Measurements from ENCODE around the gene MYL4.

Gene MYL4

DNA sequence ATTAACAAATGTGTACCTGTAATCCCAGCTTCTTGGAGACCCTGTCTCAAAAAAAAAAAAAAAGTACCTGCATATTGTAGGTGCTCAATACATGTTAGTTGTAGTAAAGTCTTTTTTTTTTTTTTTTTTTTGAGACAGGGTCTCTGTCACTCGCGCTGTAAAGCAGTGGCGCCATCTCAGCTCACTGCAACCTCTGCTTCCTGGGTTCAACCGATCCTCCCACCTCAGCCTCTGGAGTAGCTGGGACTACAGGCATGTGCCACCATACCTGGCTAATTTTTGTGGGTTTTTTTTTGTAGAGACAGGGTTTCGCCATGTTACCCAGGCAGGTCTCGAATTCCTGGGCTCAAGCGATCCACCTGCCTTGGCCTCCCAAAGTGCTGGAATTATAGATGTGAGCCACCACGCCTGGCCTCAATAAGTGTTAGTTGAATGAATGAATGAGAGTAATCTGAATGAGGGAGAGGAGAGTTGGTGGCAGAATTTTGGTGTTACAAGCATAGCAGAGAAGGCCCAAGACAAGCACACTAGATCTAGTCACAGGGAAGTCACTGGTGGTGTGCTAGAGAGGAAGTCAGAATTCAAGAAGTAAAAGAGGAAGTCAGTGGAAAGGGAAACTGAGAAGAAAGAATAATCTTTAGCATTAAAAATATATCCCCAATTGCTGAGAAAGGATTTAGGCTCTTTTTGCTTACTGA is 9.4 kb upstream of the MYL4 start:
- Histone ChIP-seq H3K27me3 (ENCODE audit: insufficient read depth, low read depth, severe bottlenecking) (no peaks in the 10 kb centered on the region), H3K36me3 (no peaks in the 10 kb centered on the region), H3K4me3 (ENCODE audit: low read depth, low read length) (no peak overlapping the region), H3K9me3 (ENCODE audit: severe bottlenecking) (peaks cover 8% of the 10 kb centered on the region), H3K27ac (no peak overlapping the region)
- TF ChIP-seq CTCF (IDR thresholded peaks at IDR 0.05; ENCODE audit: low read depth, low read length) = no peak
- DNase-seq = no peak

GRCh38 chr17:47200325-47200664 is 8.9 kb upstream of the MYL4 start:
- TF ChIP-seq CTCF (IDR thresholded peaks at IDR 0.05; ENCODE audit: low read depth, low read length) = no peak
- Histone ChIP-seq H3K27ac (no peak overlapping the region), H3K9me3 (ENCODE audit: severe bottlenecking) (peaks cover 8% of the 10 kb centered on the region), H3K36me3 (no peaks in the 10 kb centered on the region), H3K4me3 (ENCODE audit: low read depth, low read length) (no peak overlapping the region), H3K27me3 (ENCODE audit: insufficient read depth, low read depth, severe bottlenecking) (no peaks in the 10 kb centered on the region)
- DNase-seq = no peak

GRCh38 chr17:47201166-47201565 is 8.0 kb upstream of the MYL4 start:
- H3K27ac ChIP-seq = no peak overlapping the region
- no peak for TF ChIP-seq CTCF (IDR thresholded peaks at IDR 0.05; ENCODE audit: low read depth, low read length)
- H3K4me3 ChIP-seq (ENCODE audit: low read depth, low read length) = no peak overlapping the region
- DNase-seq = no peak
- H3K36me3 ChIP-seq = no peaks in the 10 kb centered on the region
- peaks cover under 1% of the 10 kb centered on the region for H3K9me3 ChIP-seq (ENCODE audit: severe bottlenecking)
- H3K27me3 ChIP-seq (ENCODE audit: insufficient read depth, low read depth, severe bottlenecking) = no peaks in the 10 kb centered on the region

DNA sequence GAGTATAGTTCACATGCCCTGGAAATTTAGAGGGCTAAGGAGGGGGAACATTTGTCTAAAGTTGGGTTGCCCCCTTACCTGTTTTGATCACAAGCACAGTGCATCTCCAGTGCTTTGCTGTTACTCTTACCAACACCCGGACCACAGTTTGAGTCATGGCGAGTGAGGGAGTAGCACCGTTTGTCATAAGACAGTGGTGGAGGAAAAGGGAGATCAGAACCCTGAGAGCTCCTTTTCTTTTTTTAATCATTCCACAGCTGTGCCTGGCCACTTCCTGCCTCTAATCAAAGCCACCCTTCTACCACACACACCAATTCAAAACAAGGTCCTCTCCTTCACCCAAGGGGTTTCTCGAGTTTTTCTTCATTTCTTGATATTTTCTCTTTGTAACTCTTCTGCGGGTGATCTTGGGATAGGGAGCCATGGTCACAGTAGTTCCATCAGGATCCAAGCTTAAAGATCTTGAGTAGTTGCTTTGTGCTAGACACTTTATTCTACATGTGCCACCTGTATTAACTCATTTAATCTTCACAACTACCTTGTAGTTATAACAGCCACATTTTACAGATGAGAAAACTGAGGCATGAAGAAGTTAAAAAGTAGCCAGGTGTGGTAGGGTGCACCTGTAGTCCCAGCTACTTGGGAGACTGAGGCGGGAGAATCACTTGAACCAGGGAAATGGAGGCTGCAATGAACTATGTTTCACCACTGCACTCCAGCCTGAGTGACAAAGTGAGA is 5.0 kb upstream of the MYL4 start:
- Histone ChIP-seq H3K27me3 (ENCODE audit: insufficient read depth, low read depth, severe bottlenecking) (no peaks in the 10 kb centered on the region), H3K36me3 (no peaks in the 10 kb centered on the region), H3K27ac (no peak overlapping the region), H3K9me3 (ENCODE audit: severe bottlenecking) (no peaks in the 10 kb centered on the region), H3K4me3 (ENCODE audit: low read depth, low read length) (no peak overlapping the region)
- TF ChIP-seq CTCF (IDR thresholded peaks at IDR 0.05; ENCODE audit: low read depth, low read length) = no peak
- no peak for DNase-seq

DNA sequence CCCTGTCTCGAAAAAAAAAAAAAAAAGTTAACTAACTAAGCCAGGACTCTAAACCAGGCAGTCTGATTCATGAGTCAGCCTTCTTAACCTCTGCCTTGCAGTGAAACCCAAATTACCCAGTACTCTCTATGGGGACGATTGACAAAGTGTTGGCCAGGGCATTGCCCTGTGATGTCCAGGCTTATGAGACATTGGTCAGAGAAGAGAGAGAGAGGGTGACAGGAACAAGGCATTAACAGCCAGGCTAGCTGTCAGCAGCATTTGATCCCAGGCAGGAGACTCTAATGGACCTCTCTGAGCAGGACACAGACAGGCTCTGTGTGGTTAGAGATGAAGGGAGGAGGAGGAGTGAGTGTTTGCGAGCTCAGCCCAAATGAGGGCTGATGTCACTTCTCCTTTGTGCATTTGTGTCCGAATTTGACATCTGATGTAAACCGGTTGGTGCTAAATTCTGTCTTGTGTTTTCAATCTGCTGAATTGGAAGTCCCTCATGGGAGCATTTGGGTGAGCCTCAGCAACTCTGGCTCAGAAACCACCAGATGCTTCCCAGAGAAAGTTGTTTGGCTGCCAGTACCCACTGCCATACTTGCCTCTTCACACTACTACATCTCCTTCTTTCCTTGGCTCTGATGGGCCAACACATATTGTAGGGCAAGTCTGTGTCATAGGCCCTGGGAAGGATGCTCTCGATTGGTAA is 4.3 kb upstream of the MYL4 start:
- no peak for TF ChIP-seq CTCF (IDR thresholded peaks at IDR 0.05; ENCODE audit: low read depth, low read length)
- Histone ChIP-seq H3K9me3 (ENCODE audit: severe bottlenecking) (no peaks in the 10 kb centered on the region), H3K36me3 (no peaks in the 10 kb centered on the region), H3K4me3 (ENCODE audit: low read depth, low read length) (no peak overlapping the region), H3K27ac (no peak overlapping the region), H3K27me3 (ENCODE audit: insufficient read depth, low read depth, severe bottlenecking) (no peaks in the 10 kb centered on the region)
- DNase-seq = no peak

Measured in WERI-Rb-1 (cell line).